H1 (cell line): Measurements from ENCODE around the gene UHRF1. TPM values are rescaled to one million over a fixed set of nuclear protein-coding genes. Genes with fewer than 3 reads are reported as not detected.

ENCODE experiments used
- CTCF ChIA-PET: fragments of 300-600 bp; sonication (Branson Sonifier 250); formaldehyde crosslinking; loops from one replicate; lab custom pipeline; 2021; ENCODE audit not compliant: partially characterized antibody; lab: Charles Lee
- POLR2A ChIA-PET: fragments of 300-600 bp; sonication (Branson Sonifier 250); formaldehyde crosslinking; loops from one replicate; lab custom pipeline; 2021; ENCODE audit warnings: inconsistent platforms; ENCODE audit not compliant: partially characterized antibody; lab: Charles Lee
- DNase-seq, 2 experiments: peaks; one replicate each; pipeline versions ENCODE4 v3.0.0 to v3.0.0-alpha.2; 2010 to 2022; ENCODE audit warnings: low spot score in 2 of 2, low read depth in 1 of 2, mixed read lengths in 1 of 2
- FAIRE-seq: peaks from 2 replicates; lab custom pipeline; 2011; peaks lifted over from hg19 to GRCh38; lab: Jason Lieb, UNC
- H2AFZ ChIP-seq: 2 replicates; pipeline ENCODE4 v1.8.1; 2012; ENCODE audit warnings: low read length, inconsistent platforms
- H2AK5ac ChIP-seq: 2 replicates; pipeline ENCODE4 v1.6.1; 2013; ENCODE audit warnings: low read depth, low read length
- H2BK120ac ChIP-seq: replicated peaks from 2 replicates; pipeline ENCODE3; 2013; ENCODE audit warnings: low read depth, low read length, inconsistent platforms
- H2BK12ac ChIP-seq: 2 replicates; pipeline ENCODE4 v1.6.1; 2013; ENCODE audit warnings: low read depth, low read length
- H2BK15ac ChIP-seq: 2 replicates; pipeline ENCODE4 v1.6.1; 2013; ENCODE audit warnings: low read length
- H2BK20ac ChIP-seq: 2 replicates; pipeline ENCODE4 v1.6.1; 2013; ENCODE audit warnings: low read length
- H2BK5ac ChIP-seq: 2 replicates; pipeline ENCODE4 v1.6.1; 2013; ENCODE audit warnings: low read depth, low read length
- H3K14ac ChIP-seq: 2 replicates; pipeline ENCODE4 v1.6.1; 2013; ENCODE audit warnings: inconsistent platforms; ENCODE audit not compliant: insufficient read length
- H3K18ac ChIP-seq: 2 replicates; pipeline ENCODE4 v1.6.1; 2013; ENCODE audit warnings: low read length; ENCODE audit errors: extremely low read depth
- H3K23ac ChIP-seq: 2 replicates; pipeline ENCODE4 v1.6.1; 2013; ENCODE audit warnings: inconsistent platforms; ENCODE audit not compliant: insufficient read length
- H3K23me2 ChIP-seq: 2 replicates; pipeline ENCODE4 v1.6.1; 2013; ENCODE audit warnings: low read depth, low read length
- H3K27ac ChIP-seq: 2 replicates; pipeline ENCODE4 v1.6.1; 2011; ENCODE audit warnings: low read depth, low read length, inconsistent platforms
- H3K27me3 ChIP-seq, 4 experiments: replicated peaks in 1 of 4; 1 replicate in 1 of 4; 2 replicates in 3 of 4; pipeline versions ENCODE4 v1.6.1 to v1.8.1; 2011 to 2013; ENCODE audit warnings: low read length in 3 of 4, mild to moderate bottlenecking in 3 of 4, inconsistent platforms in 2 of 4, mixed read lengths in 2 of 4, moderate library complexity in 1 of 4; ENCODE audit not compliant: control insufficient read depth in 3 of 4, insufficient read depth in 3 of 4; ENCODE audit errors: extremely low read depth in 1 of 4
- H3K36me3 ChIP-seq, 4 experiments: 2 replicates each; pipeline versions ENCODE4 v1.6.1 to v1.8.1; 2011 to 2013; ENCODE audit warnings: mild to moderate bottlenecking in 4 of 4, low read length in 3 of 4, moderate library complexity in 2 of 4, control low read depth in 1 of 4, inconsistent platforms in 1 of 4; ENCODE audit not compliant: insufficient read depth in 4 of 4, control insufficient read depth in 2 of 4
- H3K4ac ChIP-seq: replicated peaks from 2 replicates; pipeline ENCODE3; 2013; ENCODE audit warnings: low read length, low read depth, mixed read lengths, inconsistent platforms; ENCODE audit not compliant: insufficient read length
- H3K4me1 ChIP-seq, 4 experiments: replicated peaks in 1 of 4; 1 replicate in 1 of 4; 2 replicates in 3 of 4; pipeline versions ENCODE4 v1.6.1 to v1.8.1; 2011 to 2013; ENCODE audit warnings: low read length in 3 of 4, inconsistent platforms in 2 of 4, mixed read lengths in 1 of 4; ENCODE audit not compliant: insufficient read depth in 4 of 4, control insufficient read depth in 3 of 4
- H3K4me2 ChIP-seq, 2 experiments: 2 replicates each; pipeline versions ENCODE4 v1.6.1 to v1.8.1; 2011 to 2013; ENCODE audit warnings: low read depth in 2 of 2, low read length in 2 of 2, control low read depth in 1 of 2, inconsistent platforms in 1 of 2, mild to moderate bottlenecking in 1 of 2; ENCODE audit not compliant: insufficient read depth in 1 of 2
- H3K4me3 ChIP-seq, 4 experiments: fragments of 200-600, 300-600 bp in 1 of 4; sonication (generic), shearing (Covaris generic), sonication (Bioruptor Twin) in 1 of 4; 2 replicates each; pipeline versions ENCODE4 v1.5.1 to v1.8.1; 2011 to 2016; ENCODE audit warnings: low read length in 4 of 4, low read depth in 3 of 4, control low read depth in 2 of 4, inconsistent platforms in 2 of 4, mild to moderate bottlenecking in 2 of 4, mixed read lengths in 1 of 4, moderate library complexity in 1 of 4; ENCODE audit not compliant: insufficient read depth in 2 of 4; ENCODE audit errors: extremely low read depth in 1 of 4
- H3K56ac ChIP-seq: replicated peaks from 2 replicates; pipeline ENCODE3; 2013; ENCODE audit warnings: low read depth, mild to moderate bottlenecking, mixed read lengths, low read length, inconsistent platforms; ENCODE audit not compliant: insufficient read length
- H3K79me1 ChIP-seq: 2 replicates; pipeline ENCODE4 v1.6.1; 2013; ENCODE audit warnings: low read depth, low read length, control low read depth
- H3K79me2 ChIP-seq, 2 experiments: 2 replicates each; pipeline versions ENCODE4 v1.6.1 to v1.8.1; 2012 to 2013; ENCODE audit warnings: low read length in 2 of 2, mild to moderate bottlenecking in 2 of 2, inconsistent platforms in 1 of 2; ENCODE audit not compliant: insufficient read depth in 2 of 2, control insufficient read depth in 1 of 2
- H3K9ac ChIP-seq, 4 experiments: replicated peaks in 1 of 4; 1 replicate in 1 of 4; 2 replicates in 3 of 4; pipeline versions ENCODE4 v1.6.1 to v1.8.1; 2011 to 2013; ENCODE audit warnings: low read depth in 3 of 4, low read length in 3 of 4, control low read depth in 2 of 4, mild to moderate bottlenecking in 2 of 4, moderate library complexity in 2 of 4, inconsistent platforms in 1 of 4; ENCODE audit errors: extremely low read depth in 1 of 4
- H3K9me3 ChIP-seq, 2 experiments: 2 replicates each; pipeline versions ENCODE4 v1.6.1 to v1.8.1; 2012 to 2013; ENCODE audit warnings: mild to moderate bottlenecking in 2 of 2, moderate library complexity in 2 of 2, control low read depth in 1 of 2, inconsistent platforms in 1 of 2, low read depth in 1 of 2, low read length in 1 of 2, mixed read lengths in 1 of 2; ENCODE audit not compliant: insufficient read depth in 2 of 2
- H4K20me1 ChIP-seq, 2 experiments: replicated peaks in 1 of 2; 2 replicates each; pipeline versions ENCODE3 to v1.8.1; 2011 to 2013; ENCODE audit warnings: inconsistent platforms in 2 of 2, low read length in 2 of 2, mild to moderate bottlenecking in 1 of 2; ENCODE audit not compliant: insufficient read depth in 2 of 2, control insufficient read depth in 1 of 2
- H4K5ac ChIP-seq: 2 replicates; pipeline ENCODE4 v1.6.1; 2013; ENCODE audit warnings: low read length, low read depth, mixed read lengths, inconsistent platforms; ENCODE audit not compliant: insufficient read length
- H4K8ac ChIP-seq: 2 replicates; pipeline ENCODE4 v1.8.0; 2013; ENCODE audit warnings: mild to moderate bottlenecking, moderate library complexity, low read length, inconsistent platforms; ENCODE audit not compliant: insufficient read depth; ENCODE audit errors: extremely low read depth
- H4K91ac ChIP-seq: replicated peaks from 2 replicates; pipeline ENCODE3; 2013; ENCODE audit warnings: low read length, mixed read lengths, inconsistent platforms; ENCODE audit not compliant: insufficient read length
- E2F6 ChIP-seq: IDR thresholded peaks from 2 replicates; pipeline ENCODE4 v1.6.1; 2012; ENCODE audit warnings: inconsistent platforms
- EP300 ChIP-seq, 2 experiments: IDR thresholded peaks; 1 replicate in 1 of 2; 2 replicates in 1 of 2; pipeline ENCODE4 v1.6.1; 2011 to 2012; ENCODE audit warnings: low read depth in 2 of 2, low read length in 2 of 2, mild to moderate bottlenecking in 2 of 2, borderline replicate concordance in 1 of 2, inconsistent platforms in 1 of 2, moderate library complexity in 1 of 2
- JUND ChIP-seq: IDR thresholded peaks from 2 replicates; pipeline ENCODE4 v1.6.1; 2011; ENCODE audit warnings: mild to moderate bottlenecking, improper control_type of control experiment, low read length
- SAP30 ChIP-seq: fragments of 300-600 bp; sonication (generic); IDR thresholded peaks from 2 replicates; pipeline ENCODE4 v1.7.1; 2012; ENCODE audit warnings: low read length, moderate library complexity, mild to moderate bottlenecking, inconsistent platforms; ENCODE audit not compliant: insufficient read depth, insufficient replicate concordance
- ZNF274 ChIP-seq: IDR thresholded peaks from 2 replicates; pipeline ENCODE4 v1.7.0; 2012; ENCODE audit warnings: low read length, borderline replicate concordance; ENCODE audit errors: extremely low read depth
- WGBS, 2 experiments: shearing (Covaris generic) in 1 of 2; methylation state at CpG; one replicate each; pipeline versions ENCODE4 v1.1.6 to v1.1.7; 2013 to 2015; ENCODE audit warnings: low lambda C conversion rate in 2 of 2, mixed read lengths in 2 of 2, inconsistent platforms in 1 of 2, low coverage in 1 of 2, missing lambda C conversion rate in 1 of 2; ENCODE audit not compliant: insufficient replicate concordance in 2 of 2, insufficient coverage in 1 of 2, insufficient read length in 1 of 2; ENCODE audit errors: extremely low coverage in 1 of 2, missing lambda C conversion rate in 1 of 2; 5-methylcytosine and 5-hydroxymethylcytosine counted together
- polyA plus RNA-seq, 7 experiments: library from polyadenylated mRNA; depleted of rRNA in 3 of 7; stranded (reverse) in 5 of 7; unstranded in 2 of 7; fragments of >200 nt in 5 of 7; fragments of 200-250 nt in 2 of 7; gene quantifications; 1 replicate in 5 of 7; 2 replicates in 1 of 7; 4 replicates in 1 of 7; pipeline versions ENCODE4 v1.2.1 to v1.2.3, GENCODE V29; 2011 to 2013; ENCODE audit warnings: missing spikeins in 2 of 7, mixed read lengths in 2 of 7
- total RNA-seq: library from RNA; stranded (reverse); fragmentation: NEBNext Ultra II Directional; extraction: Animal tissue kit (Norgen Biotek cat#: 25700); gene quantifications from 2 replicates; pipeline ENCODE4 v1.2.1, GENCODE V29; 2021

Gene UHRF1
- total and polyA plus RNA-seq, 2 of the 8 experiments (the other 6 are each of a cell fraction or from before 2014, with no cell fraction given): 14.7 to 65.8 TPM

- POLR2A ChIA-PET: interaction anchor here (0.7 to 2.5 kb wide), 6 partner anchors 42 to 364 kb away, joined by 3 to 5 read pairs (median 4); partner anchors contain the start of gene PLIN3
- Histone ChIP-seq H3K79me1 (peaks cover 5% of the 10 kb centered on the region; the same call in 1 of the 2 replicates), H2BK12ac (peak overlapping the region; percentile 12; the same call in 1 of the 2 replicates), H3K4me3 (peak overlapping the region; percentile 46 to 83 (median 56)), H4K20me1 (peaks cover 3 to 16% of the 10 kb centered on the region in 2 experiments), H3K14ac (no peak overlapping the region), H3K23ac (no peak overlapping the region), H3K27me3 (no peaks in the 10 kb centered on the region; a peak in 2 of 7 replicates), H4K91ac (peak overlapping the region; percentile 29), H3K79me2 (peaks cover 0 to 49% of the 10 kb centered on the region in 2 experiments; a peak in 2 of 4 replicates), H2AK5ac (no peak overlapping the region), H3K9ac (peak overlapping the region in 3 of 4 experiments; percentile 30 to 75 (median 59); a peak in 4 of 7 replicates), H4K5ac (no peak overlapping the region), H2BK120ac (no peak overlapping the region), H2BK20ac (no peak overlapping the region), H3K56ac (no peak overlapping the region), H3K4me1 (peaks cover 0 to 14% (median 11%) of the 10 kb centered on the region in 4 experiments; a peak in 6 of 7 replicates), H3K9me3 (no peaks in the 10 kb centered on the region), H4K8ac (peak overlapping the region; percentile 73; the same call in 1 of the 2 replicates), H2BK15ac (peak overlapping the region; percentile 36; the same call in 1 of the 2 replicates), H3K36me3 (peaks cover 4 to 20% (median 10%) of the 10 kb centered on the region in 4 experiments; a peak in 5 of 8 replicates), H2AFZ (no peak overlapping the region), H3K4ac (no peak overlapping the region), H2BK5ac (0 out of 2 replicates have a peak overlapping the region, but pooled peaks have one; percentile 26), H3K23me2 (peaks cover 8% of the 10 kb centered on the region), H3K18ac (no peak overlapping the region), H3K4me2 (peak overlapping the region; percentile 61 to 75), H3K27ac (no peak overlapping the region)
- CTCF ChIA-PET: interaction anchor here (0.8 to 6.9 kb wide), 19 partner anchors 8 to 171 kb away, joined by 3 to 111 read pairs (median 8); partner anchors contain the start of genes ARRDC5, PLIN3 and TICAM1
- DNase-seq (no peak), FAIRE-seq (no peak)
- TF ChIP-seq EP300 (IDR thresholded peaks at IDR 0.05; ENCODE audit: borderline replicate concordance in 1 of 2, low read depth in 2 of 2, low read length in 2 of 2) (no peak), JUND (no peak), ZNF274 (no peak), SAP30 (peak; percentile 25), E2F6 (no peak)
- WGBS, 2 experiments: 71% methylated on average over 19 of the region's 23 CpGs; no CpG with 5 or more reads in 1 of the 2 experiments
These were observed 1.4 kb downstream of the UHRF1 start for GRCh38 chr19:4910594-4911281.
